ENCODE data around the gene RRP8.

Gene RRP8

DNA sequence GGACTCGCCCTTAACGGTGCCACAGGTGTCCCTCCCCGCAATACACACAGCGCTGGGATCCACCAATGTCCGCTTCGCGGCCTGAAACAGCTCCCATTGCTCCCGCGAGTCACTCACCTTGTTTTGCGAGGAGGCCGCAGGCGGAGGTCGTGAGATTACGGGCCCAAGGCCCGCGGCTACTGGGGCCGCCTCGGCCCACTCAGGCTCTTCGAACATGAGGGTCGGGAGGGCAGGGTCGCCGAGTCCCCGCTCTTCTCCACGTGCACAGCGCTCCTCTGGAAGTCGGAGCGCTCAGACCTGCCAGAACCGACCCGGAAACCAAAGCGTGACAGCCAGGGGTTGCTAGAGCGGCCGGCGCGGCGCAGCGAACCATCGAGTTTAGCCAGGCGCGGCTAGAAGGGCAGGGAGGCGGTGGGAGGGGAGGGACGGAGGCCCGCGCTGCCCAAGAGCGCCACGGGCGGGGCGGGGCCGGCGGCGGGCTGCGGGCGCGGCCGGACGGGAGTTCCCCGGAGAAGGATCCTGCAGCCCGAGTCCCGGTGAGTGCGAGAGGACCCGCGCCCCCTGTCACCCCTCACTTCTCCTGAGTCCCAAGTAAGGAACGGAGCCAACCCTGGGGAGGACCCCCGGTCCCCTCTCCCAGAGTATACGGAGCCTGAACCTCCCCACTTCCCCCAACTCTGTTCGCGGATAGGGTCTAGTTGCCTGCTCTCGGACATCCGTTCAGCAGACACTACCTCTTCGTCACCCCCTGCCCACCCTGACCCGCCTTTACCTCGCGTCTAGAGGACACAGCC, at the start of gene RRP8, which contains the start of gene ILK:
RRP8 (minus strand) TSS at position 330 of the 794 bp plus-strand sequence; CDS start at position 216, 114 bp downstream.
ILK (plus strand) TSS at position 488 of the 794 bp plus-strand sequence. CDS start 498 bp downstream, outside the sequence.
- in situ Hi-C loops (cut with HindIII; ENCODE audit: low sequenced_read_pairs) = no loop called here

DNA sequence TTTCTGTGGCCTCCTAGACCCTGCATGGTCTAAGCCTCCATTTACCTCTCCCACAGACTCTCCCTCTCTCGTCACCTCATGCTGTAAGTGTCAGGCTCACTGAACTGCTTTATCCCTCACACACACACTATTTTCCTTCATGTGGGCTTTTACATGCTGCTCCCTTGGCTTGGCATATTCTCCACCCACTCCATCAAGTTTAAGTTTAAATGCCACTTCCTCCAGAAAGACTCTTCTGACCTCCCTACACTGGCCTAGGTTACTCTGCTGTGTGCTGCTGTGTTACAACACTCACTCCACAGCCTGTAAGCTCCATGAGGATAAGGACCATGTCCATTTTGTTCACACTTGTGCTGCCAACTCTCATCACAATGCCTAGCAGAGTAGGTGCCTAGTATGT, 49.7 kb upstream of the RRP8 start:
- in situ Hi-C loops (cut with HindIII; ENCODE audit: low sequenced_read_pairs) = loop anchor here (5.0 kb wide), 3 partner anchors 36 to 106 kb away; partner anchors contain the start of gene TPP1

DNA sequence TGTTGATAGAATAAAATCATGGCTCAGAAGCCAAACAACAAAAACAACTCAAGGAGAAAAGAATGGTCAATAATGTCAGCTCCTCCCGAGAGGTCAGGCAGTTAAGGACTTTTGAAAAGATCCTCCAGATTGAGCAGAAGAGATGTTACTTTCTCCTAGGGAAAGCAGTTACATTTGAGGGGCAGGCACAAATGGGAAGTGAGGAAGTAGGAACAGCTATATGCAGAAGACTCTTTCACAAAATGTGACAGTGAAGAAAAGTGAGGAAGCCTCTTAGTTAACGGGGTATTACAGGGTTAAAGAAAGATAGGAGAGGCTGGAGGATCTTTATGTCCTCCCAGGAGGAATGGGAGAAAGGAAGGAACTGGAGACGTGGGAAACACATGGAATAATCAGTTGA, 48.8 kb upstream of the RRP8 start:
- in situ Hi-C loops (cut with HindIII; ENCODE audit: low sequenced_read_pairs) = loop anchor here (5.0 kb wide), 3 partner anchors 35 to 105 kb away; partner anchors contain the start of gene TPP1

DNA sequence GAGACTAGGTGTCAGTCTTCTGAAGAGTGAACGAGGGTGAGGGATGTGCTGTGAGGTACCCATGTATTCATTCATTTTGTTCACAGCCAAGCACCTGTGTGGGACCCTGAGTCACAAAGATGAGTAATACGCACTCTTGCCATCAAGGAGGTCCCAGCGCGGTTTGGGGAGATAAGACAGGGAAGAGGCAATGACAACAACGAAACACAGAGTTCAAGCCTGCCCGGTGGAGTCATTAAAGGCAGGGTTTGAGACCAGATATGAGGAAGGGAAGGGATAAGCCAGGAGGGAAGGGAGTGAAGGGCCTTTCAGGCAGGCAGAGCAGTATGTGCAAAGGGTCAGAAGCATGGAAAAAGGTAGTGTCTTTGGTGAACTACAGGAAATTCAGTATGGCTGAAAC, 47.6 kb upstream of the RRP8 start:
- in situ Hi-C loops (cut with HindIII; ENCODE audit: low sequenced_read_pairs) = loop anchor here (5.0 kb wide), 3 partner anchors 34 to 104 kb away; partner anchors contain the start of gene TPP1

DNA sequence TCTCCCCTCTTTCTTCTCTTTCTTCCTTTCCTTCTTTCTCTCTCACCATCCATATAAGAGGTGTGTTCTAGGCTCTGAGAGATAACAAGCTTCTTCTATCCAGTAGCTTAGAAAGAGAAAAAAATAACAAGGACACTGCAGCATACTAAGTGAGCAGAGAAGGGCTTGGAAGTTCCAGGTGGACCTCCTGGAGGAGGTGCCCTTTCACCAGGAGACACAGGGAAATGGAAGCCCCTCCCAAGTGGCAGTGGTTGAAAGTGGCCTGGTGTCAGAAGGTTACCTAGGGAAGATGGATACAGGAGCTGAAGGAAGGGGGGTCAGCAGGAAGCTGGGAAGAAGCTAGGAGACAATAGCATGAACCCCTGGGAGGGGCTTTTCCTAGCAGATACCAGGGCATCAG, 46.7 kb upstream of the RRP8 start:
- in situ Hi-C loops (cut with HindIII; ENCODE audit: low sequenced_read_pairs) = loop anchor here (5.0 kb wide), 3 partner anchors 33 to 103 kb away; partner anchors contain the start of gene TPP1

DNA sequence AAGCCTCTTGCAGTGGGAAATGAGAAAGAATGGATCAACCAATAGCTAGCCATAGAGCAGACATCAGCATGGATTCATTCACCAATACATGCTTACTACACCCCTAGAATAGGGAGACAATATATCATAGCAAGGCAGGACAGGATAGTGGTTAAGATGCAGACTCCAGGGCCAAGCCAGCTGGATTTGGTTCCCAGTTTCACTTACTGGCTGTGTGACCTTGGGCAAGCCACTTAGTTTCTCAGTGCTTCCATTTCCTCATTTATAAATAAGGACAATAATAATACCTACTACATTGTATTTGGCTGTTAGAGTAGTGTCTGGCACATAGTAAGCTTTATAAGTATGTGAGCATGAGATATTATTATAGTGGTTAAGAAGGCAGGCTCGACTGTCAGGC, 45.1 kb upstream of the RRP8 start:
- in situ Hi-C loops (cut with HindIII; ENCODE audit: low sequenced_read_pairs) = no loop called here

DNA sequence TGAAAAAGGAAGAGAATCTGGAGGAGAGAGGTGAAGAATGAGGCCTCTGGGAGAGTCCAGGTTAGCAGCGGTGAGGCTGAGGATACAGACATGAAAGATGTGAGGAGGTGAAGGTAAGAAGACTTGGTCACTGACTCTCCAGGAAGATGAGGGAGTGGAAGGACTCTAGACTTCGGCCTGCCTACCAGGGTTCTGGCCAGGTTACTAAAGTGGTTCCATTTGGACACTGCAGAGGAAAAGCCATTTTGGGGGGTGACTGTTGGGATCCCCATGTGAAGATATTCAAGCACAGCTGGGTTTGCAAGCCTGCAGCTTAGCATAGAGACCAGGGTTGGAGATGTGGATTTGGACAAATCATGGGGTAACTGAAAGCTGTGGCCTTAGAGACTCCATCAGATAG, 44.4 kb upstream of the RRP8 start:
- in situ Hi-C loops (cut with HindIII; ENCODE audit: low sequenced_read_pairs) = no loop called here

DNA sequence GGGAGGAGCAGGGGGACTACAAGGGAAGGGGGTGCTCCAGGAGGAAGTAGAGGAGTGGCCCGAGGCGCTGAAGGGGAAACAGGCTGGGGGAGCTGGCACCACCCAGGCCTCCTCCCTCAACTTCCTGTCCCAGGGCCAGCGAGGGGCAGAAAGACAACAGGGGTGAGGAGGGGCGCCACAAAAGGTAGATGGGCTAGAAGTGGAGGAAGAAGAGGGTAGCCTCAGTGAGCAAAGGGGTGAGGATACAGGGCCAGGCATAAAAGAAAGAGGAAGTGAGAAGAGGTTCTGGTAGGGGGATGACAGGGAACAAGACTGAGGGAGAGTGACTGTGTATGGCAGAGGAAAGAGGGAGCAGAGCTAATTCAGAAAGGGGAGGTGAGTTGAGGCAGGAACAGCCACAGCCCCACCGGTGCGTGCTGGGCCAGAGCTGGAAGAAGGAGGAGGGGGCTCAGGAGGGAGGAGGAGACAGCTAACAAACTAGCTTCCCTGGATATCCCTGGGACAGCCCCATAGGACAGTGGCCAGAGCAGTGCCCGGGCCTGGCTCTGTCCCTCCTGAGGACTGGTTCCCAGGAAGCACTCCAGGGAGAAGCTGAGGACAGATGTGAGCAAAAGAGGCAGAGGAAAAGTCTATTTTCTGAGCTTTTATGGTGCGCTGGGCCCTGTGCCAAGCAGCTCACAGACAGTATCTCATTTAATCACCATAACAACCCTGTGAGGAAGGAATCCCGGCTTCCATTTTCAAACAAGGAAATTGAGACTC, 43.7 kb upstream of the RRP8 start:
- in situ Hi-C loops (cut with HindIII; ENCODE audit: low sequenced_read_pairs) = no loop called here

DNA sequence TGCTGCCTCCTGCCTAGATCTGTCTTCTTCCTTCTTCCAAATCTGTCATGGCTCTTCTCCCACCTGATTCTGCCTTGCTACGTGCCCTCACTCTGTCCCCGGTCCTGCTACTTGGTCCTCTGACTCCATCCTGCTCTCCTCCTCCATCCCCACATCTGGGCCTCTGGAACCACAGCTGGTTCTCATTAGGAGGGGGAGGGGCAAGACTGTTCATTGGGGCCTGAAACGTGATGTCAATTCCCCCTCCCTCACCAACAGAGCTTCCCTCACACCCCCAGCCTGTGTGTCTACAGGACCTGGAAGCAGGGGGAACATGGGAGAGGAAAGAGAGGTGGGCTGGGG, 43.1 kb upstream of the RRP8 start:
- in situ Hi-C loops (cut with HindIII; ENCODE audit: low sequenced_read_pairs) = no loop called here

DNA sequence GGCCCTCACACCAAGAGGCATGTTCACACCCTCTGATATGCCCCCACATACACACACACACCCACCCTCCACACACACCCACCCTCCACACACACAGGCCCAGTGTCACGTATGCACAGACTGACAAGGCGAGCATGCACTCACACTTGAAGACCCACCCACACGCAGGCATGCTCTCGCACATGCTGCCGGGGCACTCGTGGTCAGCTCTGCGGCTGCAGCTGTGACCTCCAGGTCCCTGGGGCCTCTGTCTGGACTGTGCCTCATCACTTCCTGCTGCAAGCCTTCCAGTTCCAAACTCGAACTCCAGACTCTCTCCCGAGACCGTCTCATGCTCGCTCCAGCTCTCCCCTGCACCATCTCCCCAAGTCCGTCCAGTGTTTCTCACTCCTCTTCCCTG, 42.7 kb upstream of the RRP8 start:
- in situ Hi-C loops (cut with HindIII; ENCODE audit: low sequenced_read_pairs) = no loop called here

DNA sequence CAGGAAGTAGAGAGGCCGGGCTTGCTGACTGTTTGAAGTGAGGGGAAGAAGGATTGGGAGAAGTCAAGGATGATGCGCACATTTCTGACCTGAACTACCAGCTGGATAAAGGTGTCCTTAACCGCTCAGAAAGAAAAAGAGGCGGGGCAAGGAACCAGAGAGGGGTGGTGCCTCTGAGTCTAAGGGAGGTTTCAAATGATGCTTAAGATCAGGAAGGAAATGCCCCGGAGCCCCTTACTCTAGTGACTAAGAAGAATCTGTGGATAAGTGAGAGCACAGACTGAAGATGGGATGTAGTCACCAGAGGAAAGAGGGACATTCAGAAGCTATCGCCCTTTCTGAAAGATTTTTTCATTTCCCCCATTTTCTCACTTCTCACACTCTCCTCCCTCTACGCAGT, 39.5 kb upstream of the RRP8 start:
- in situ Hi-C loops (cut with HindIII; ENCODE audit: low sequenced_read_pairs) = no loop called here

DNA sequence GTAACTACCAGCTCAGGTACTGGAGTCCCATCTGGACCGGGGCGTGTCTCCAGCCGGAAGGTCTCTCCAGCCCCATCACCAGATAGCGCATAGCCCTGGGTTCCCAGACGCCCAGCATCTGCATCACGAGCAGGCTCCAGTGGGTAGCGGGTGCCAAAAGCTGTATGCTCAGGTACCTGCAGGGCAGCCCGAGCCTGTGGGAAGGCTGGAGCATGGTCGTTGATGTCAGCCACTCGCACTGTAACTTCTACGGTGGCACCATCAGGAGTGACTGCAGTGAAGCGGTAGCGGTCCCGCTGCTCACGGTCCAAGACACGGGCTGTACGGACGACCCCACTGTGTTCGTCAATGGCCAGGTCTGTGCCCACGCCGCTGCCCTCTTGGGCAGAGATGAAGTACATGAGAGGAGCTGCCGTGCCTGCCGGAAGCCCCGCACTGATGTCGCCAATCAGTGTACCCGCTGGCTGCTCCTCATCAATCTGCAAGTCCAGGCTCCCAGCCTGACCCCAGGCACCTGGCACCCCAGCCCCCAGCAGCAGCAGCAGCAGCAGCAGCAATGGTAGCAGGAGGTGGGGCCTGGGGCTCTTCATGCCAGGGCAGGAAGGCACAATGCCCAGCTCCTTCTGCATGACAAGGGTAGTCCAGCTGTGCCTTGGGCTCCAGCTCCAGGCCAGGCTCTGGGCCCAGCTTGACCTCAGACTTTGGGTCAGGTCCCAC, 37.7 kb upstream of the RRP8 start:
- in situ Hi-C loops (cut with HindIII; ENCODE audit: low sequenced_read_pairs) = no loop called here

DNA sequence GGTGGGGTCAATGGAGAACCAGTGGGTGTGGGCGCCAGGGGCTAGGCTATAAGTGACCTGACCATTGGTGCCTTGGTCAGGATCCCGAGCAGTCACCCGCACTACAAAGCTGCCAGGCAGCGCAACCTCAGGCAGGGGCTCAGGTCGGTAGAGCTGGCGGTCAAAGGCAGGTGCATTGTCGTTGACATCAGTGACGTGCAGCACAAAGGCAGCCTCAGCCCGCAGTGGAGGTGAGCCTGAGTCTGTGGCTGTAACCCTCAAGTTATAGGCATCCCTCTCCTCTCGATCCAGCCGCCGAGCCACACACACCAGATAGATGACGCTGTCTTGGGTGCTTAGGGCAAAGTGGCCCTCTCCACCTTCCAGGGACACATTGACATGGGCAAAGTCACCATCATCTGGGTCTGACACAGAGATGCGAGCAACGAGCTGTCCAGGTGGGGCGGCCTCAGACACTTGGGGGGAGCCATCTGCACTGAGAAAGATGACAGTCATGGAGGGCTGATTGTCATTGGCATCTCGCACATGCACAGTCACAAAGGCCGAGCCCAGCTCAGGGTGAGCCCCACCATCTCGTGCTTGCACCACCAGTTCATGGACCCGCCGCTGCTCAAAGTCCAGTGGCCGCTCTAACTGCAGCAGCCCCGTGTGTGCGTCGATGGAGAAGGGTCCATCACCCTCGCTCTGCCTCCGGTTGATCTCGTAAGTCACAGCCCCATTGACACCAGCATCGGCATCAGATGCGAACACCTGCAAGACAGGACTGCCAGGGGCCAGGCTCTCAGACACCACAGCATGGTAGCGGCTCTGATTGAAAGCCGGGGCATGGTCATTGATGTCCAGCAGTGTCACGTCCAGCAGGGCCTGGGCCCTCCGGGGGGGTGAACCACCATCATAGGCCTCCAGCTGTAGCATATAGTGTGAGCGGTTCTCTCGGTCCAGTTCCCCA, 36.9 kb upstream of the RRP8 start:
- in situ Hi-C loops (cut with HindIII; ENCODE audit: low sequenced_read_pairs) = no loop called here

DNA sequence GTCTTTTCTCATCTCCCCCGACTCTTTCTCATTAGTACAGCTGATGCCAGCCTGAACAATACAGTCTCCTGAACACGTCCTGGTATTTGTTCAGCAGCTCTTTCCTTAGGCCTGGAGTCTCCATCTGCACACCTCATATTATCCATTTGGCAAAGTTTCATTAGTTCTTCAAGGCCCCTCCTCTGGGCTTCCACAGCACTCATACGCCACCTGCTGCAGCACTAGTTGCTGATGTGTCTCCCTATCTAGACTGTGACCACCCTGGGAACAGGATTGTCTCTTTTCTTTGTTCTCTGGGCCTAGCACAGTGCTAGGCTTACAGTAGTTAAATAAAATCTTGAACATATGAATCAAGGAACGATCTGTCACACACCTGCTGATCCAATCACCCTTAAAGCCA, 35.0 kb upstream of the RRP8 start:
- in situ Hi-C loops (cut with HindIII; ENCODE audit: low sequenced_read_pairs) = no loop called here

DNA sequence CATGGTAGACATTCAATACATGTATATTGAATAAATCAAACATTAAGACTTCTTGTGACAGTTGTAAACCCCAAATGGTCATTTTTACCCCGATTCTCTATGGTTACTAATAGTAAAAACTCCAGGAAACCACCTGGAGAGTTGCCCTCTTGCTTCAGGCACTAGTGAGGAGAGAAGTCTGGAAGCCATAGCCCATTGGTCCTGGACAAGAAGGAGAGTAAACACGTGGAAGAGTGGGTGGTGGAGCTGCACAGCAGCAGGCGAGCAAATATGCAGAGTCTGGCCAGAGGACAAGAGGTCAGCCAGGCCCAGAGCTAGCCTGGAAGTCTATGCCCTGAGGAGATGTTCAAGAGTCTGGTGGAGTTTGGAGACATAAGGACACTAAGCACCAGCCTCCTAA, 34.5 kb upstream of the RRP8 start:
- in situ Hi-C loops (cut with HindIII; ENCODE audit: low sequenced_read_pairs) = no loop called here

DNA sequence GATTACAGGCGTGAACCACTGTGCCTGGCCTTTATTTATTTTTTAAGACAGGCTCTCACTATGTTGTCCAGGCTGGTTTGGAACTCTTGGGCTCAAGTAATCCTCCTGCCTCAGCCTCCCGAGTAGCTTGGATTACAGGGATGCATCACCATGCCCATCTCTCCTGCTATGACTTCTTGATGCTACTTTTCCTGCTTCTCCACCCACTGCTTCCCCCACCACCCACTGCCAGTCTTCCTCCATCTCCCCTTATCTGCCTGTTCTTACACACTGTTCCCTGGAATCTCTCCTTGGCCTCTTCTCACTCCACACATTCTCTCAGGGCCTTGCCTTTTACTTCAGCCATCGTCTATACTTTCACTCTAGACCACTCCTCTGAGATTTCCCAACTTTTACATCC, 33.1 kb upstream of the RRP8 start:
- in situ Hi-C loops (cut with HindIII; ENCODE audit: low sequenced_read_pairs) = no loop called here

DNA sequence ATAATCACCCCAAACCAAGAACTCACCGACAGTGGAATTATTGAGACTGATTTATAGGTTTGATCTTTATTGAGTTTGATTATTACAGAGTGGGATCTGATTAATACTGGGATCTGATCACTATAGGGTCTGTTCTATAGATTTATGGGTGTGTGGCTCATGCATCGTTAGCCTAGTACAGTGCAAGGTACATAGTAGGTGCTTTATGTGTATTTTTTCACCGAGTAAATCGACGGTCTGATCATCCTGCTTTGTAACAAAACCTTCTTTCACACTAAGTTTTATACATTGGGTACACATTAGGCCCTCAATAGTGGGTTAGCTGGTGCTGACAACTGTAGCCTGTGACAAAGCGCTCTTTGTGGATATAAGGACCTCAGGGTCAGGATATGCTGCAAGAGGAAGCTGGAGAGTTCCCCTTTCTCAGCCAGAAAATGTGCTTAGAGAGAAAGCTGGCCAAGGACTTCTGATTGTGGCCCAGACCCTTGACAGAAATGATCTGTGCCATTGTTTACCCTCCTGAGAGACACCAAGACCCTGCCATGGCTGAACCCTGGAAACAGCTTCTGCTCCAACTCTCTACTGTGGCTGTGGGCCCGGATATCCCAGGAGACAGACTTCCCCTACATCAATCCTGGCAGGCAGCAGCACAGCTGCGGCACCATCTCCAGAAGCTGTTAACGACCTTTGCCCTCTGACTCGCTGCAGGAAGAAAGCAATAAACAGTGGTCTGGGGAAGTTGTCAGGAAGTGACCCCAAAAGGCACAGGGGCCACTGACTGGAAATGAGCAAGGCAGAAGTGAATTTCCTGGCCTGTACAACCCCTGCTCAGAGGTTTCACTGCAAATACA, 31.9 kb upstream of the RRP8 start:
- in situ Hi-C loops (cut with HindIII; ENCODE audit: low sequenced_read_pairs) = no loop called here

DNA sequence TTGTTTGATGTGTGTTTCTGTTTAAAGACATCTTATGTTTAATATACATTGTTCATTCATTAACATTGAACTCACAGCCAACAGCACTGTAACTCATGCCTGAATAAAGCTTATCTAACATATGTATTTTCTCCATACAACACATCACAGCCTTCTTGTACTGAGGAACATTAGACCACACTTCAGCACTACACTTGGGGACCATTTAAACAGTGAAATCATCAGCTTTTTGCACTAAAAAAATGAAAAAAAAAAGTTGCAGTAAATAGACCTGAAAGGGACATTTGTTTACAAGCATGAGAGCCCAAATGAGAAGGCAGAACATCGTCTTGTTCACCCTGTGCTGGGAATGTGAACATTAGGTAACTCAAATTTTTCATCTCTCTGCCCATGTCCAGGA, 31.1 kb upstream of the RRP8 start:
- in situ Hi-C loops (cut with HindIII; ENCODE audit: low sequenced_read_pairs) = no loop called here
